Mesothelial cell of epicardium (in vitro differentiated cells): ENCODE measurements around the gene FOXP1. TPM values are rescaled to one million over a fixed set of nuclear protein-coding genes. Genes with fewer than 3 reads are reported as not detected.

ENCODE experiments used
- DNase-seq, 2 experiments: peaks; one replicate each; pipeline ENCODE4 v3.0.0; 2021; ENCODE audit warnings: low spot score in 2 of 2; ENCODE audit not compliant: unreplicated experiment in 2 of 2
- H3K27ac Mint-ChIP-seq: 2 replicates; pipeline ENCODE4 v1.8.0; 2021; ENCODE audit warnings: mixed read lengths
- H3K27me3 Mint-ChIP-seq: 2 replicates; pipeline ENCODE4 v1.8.0; 2021; ENCODE audit warnings: low read depth, mixed read lengths
- H3K36me3 Mint-ChIP-seq: 2 replicates; pipeline ENCODE4 v1.8.0; 2021; ENCODE audit warnings: mixed read lengths
- H3K4me1 Mint-ChIP-seq: 2 replicates; pipeline ENCODE4 v1.8.0; 2021; ENCODE audit warnings: mixed read lengths
- H3K4me3 Mint-ChIP-seq: 2 replicates; pipeline ENCODE4 v1.8.0; 2021; ENCODE audit warnings: mild to moderate bottlenecking, moderate library complexity, mixed read lengths
- H3K9me3 Mint-ChIP-seq: 2 replicates; pipeline ENCODE4 v1.8.0; 2021; ENCODE audit warnings: mixed read lengths
- total RNA-seq: library from RNA; stranded (reverse); gene quantifications from 3 replicates; pipeline ENCODE4 v1.2.1, GENCODE V29; 2021
- TF ChIP-seq, protein P1 (sequence below): fragments of 200-600 bp; sonication (generic); IDR thresholded peaks from one replicate; pipeline ENCODE4 v1.5.0; 2021; ENCODE audit warnings: antibody characterized with exemption; ENCODE audit not compliant: unreplicated experiment

Gene FOXP1
- total RNA-seq, 1 donor from 2014 or later = 187 TPM

GRCh38 chr3:70970171-70970570 lies 613.4 kb downstream of the FOXP1 start:
- no peak for DNase-seq
- H3K9me3 Mint-ChIP-seq = no peaks in the 10 kb centered on the region
- H3K4me3 Mint-ChIP-seq = no peak overlapping the region
- H3K27me3 Mint-ChIP-seq = no peaks in the 10 kb centered on the region
- peaks cover 47% of the 10 kb centered on the region for H3K36me3 Mint-ChIP-seq
- H3K27ac Mint-ChIP-seq = peak overlapping the region; percentile 73
- TF ChIP-seq, protein P1, sequence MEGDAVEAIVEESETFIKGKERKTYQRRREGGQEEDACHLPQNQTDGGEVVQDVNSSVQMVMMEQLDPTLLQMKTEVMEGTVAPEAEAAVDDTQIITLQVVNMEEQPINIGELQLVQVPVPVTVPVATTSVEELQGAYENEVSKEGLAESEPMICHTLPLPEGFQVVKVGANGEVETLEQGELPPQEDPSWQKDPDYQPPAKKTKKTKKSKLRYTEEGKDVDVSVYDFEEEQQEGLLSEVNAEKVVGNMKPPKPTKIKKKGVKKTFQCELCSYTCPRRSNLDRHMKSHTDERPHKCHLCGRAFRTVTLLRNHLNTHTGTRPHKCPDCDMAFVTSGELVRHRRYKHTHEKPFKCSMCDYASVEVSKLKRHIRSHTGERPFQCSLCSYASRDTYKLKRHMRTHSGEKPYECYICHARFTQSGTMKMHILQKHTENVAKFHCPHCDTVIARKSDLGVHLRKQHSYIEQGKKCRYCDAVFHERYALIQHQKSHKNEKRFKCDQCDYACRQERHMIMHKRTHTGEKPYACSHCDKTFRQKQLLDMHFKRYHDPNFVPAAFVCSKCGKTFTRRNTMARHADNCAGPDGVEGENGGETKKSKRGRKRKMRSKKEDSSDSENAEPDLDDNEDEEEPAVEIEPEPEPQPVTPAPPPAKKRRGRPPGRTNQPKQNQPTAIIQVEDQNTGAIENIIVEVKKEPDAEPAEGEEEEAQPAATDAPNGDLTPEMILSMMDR = no peak
- H3K4me1 Mint-ChIP-seq = peaks cover 20% of the 10 kb centered on the region

GRCh38 chr3:70963431-70964275 lies 619.9 kb downstream of the FOXP1 start:
- TF ChIP-seq, protein P1 = no peak
- H3K36me3 Mint-ChIP-seq = peaks cover 56% of the 10 kb centered on the region
- no peaks in the 10 kb centered on the region for H3K27me3 Mint-ChIP-seq
- H3K4me3 Mint-ChIP-seq = no peak overlapping the region
- H3K4me1 Mint-ChIP-seq = peaks cover 25% of the 10 kb centered on the region
- no peak for DNase-seq
- H3K9me3 Mint-ChIP-seq = no peaks in the 10 kb centered on the region
- peak overlapping the region; percentile 57 for H3K27ac Mint-ChIP-seq

DNA sequence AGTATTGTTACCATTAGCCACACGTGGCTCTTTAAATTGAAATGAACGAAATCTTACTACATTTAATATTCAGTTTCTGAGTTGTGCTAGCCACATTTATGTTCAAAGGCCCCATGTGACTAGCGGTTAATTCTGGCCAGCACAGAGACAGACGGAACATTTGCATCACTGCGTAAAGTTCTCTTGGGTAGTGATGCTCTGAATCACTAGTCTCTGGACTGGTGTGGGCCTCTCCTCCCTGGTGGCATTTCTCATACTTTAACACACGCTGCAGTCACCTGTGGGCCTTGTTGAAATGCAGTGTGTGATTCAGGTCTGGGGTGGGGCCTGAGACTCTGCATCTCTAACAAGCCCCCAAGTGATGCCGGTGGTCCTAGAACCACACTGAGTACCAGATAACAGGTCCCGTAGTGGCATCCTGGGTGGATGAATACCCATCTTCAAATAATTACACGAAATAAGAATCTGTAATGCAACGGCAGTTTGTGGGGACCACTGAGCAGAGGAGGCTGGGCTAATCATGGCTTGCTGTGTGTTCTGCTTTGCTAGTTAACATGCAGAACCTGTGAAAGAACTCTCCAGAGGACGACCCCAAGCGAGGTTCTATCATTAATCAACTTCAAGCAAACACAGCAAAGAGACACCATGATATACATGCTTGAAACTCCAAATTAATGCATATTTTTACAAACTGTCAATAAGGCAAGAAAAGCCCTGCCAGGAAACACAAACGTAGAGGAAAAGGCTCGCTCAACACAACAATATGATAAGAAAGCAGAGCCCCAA lies 623.8 kb downstream of the FOXP1 start:
- peaks cover 47% of the 10 kb centered on the region for H3K36me3 Mint-ChIP-seq
- H3K4me1 Mint-ChIP-seq = peaks cover 51% of the 10 kb centered on the region

GRCh38 chr3:70952033-70952747 lies 631.3 kb downstream of the FOXP1 start:
- H3K27ac Mint-ChIP-seq = peak overlapping the region; percentile 22
- no peaks in the 10 kb centered on the region for H3K27me3 Mint-ChIP-seq
- H3K4me1 Mint-ChIP-seq = peaks cover 73% of the 10 kb centered on the region
- no peaks in the 10 kb centered on the region for H3K36me3 Mint-ChIP-seq
- DNase-seq = no peak
- no peaks in the 10 kb centered on the region for H3K9me3 Mint-ChIP-seq
- H3K4me3 Mint-ChIP-seq = no peak overlapping the region
- TF ChIP-seq, protein P1 = no peak

More for the DNA sequence above, 623.8 kb downstream of the FOXP1 start:
- Mint-ChIP-seq H3K4me3 (no peak overlapping the region), H3K27me3 (no peaks in the 10 kb centered on the region), H3K9me3 (no peaks in the 10 kb centered on the region), H3K27ac (no peak overlapping the region)
- DNase-seq = no peak
- TF ChIP-seq, protein P1 = no peak

DNA sequence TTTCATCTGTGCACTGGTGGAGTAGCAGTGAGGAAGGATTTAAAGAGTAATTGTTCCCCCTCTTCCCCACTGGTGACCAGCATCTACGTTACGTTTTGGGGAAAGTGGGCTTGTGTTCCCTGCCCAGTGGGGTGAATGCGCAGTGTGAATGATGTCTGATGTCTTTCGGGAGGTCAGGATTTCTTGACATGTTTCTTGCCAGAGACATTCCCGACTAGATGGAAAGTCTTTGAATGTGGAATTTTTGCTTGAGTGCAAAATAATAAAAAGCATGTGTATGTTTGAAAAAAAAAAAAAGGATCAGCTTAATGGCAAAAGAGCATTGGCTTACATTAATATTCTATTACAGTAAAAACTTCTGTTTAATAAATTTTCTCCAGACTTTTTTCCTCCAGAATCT lies 632.2 kb downstream of the FOXP1 start:
- no peaks in the 10 kb centered on the region for H3K36me3 Mint-ChIP-seq
- H3K27ac Mint-ChIP-seq = peak overlapping the region; percentile 75
- DNase-seq = no peak
- H3K4me1 Mint-ChIP-seq = peaks cover 67% of the 10 kb centered on the region
- no peaks in the 10 kb centered on the region for H3K27me3 Mint-ChIP-seq
- TF ChIP-seq, protein P1 = no peak
- H3K4me3 Mint-ChIP-seq = peak overlapping the region; percentile 10
- no peaks in the 10 kb centered on the region for H3K9me3 Mint-ChIP-seq
